ENCODE measurements around the gene AFAP1L2. TPM values are rescaled to one million over a fixed set of nuclear protein-coding genes. Genes with fewer than 3 reads are reported as not detected.
"Not testable (repeated sequence)": the region's sequence is repeated elsewhere in the genome, so short reads cannot be mapped to it uniquely, and the experiment has no call there.

The AFAP1L2 gene
- total and polyA plus RNA-seq, 2 experiments from 2014 or later, result 0.75 to 3.8 TPM

GRCh38 chr10:114337510-114338462, 66.5 kb downstream of the AFAP1L2 start:
- no peak overlapping the region for H3K27ac ChIP-seq
- no peak for DNase-seq (ENCODE audit: low read depth in 1 of 2, low spot score in 1 of 2)
- TF ChIP-seq CTCF (IDR thresholded peaks at IDR 0.05; ENCODE audit: low read depth, low read length), result no peak
- peaks cover 2% of the 10 kb centered on the region for H3K27me3 ChIP-seq
- no peaks in the 10 kb centered on the region for H3K36me3 ChIP-seq
- H3K4me3 ChIP-seq, result no peak overlapping the region
- H3K4me1 ChIP-seq (ENCODE audit: low read depth), result no peaks in the 10 kb centered on the region
- H3K9me3 ChIP-seq (ENCODE audit: low read depth), result no peaks in the 10 kb centered on the region

- no peak for TF ChIP-seq CTCF (IDR thresholded peaks at IDR 0.05; ENCODE audit: low read depth, low read length)
- Histone ChIP-seq H3K9me3 (ENCODE audit: low read depth) (no peaks in the 10 kb centered on the region), H3K27ac (no peak overlapping the region), H3K4me3 (no peak overlapping the region), H3K36me3 (no peaks in the 10 kb centered on the region), H3K4me1 (ENCODE audit: low read depth) (no peaks in the 10 kb centered on the region), H3K27me3 (no peaks in the 10 kb centered on the region)
- DNase-seq (ENCODE audit: low read depth in 1 of 2, low spot score in 1 of 2), result no peak
Observed at GRCh38 chr10:114336823-114337509, 67.3 kb downstream of the AFAP1L2 start.

GRCh38 chr10:114335614-114336013, 68.7 kb downstream of the AFAP1L2 start:
- Histone ChIP-seq H3K4me3 (no peak overlapping the region), H3K4me1 (ENCODE audit: low read depth) (no peaks in the 10 kb centered on the region), H3K27ac (no peak overlapping the region), H3K9me3 (ENCODE audit: low read depth) (no peaks in the 10 kb centered on the region), H3K27me3 (no peaks in the 10 kb centered on the region), H3K36me3 (no peaks in the 10 kb centered on the region)
- no peak for TF ChIP-seq CTCF (IDR thresholded peaks at IDR 0.05; ENCODE audit: low read depth, low read length)
- no peak for DNase-seq (ENCODE audit: low read depth in 1 of 2, low spot score in 1 of 2)

- peak in 1 of 2 donors; percentile 47 for DNase-seq (ENCODE audit: low read depth in 1 of 2, low spot score in 1 of 2)
- Histone ChIP-seq H3K27ac (no peak overlapping the region), H3K4me3 (no peak overlapping the region), H3K4me1 (ENCODE audit: low read depth) (no peaks in the 10 kb centered on the region), H3K9me3 (ENCODE audit: low read depth) (no peaks in the 10 kb centered on the region), H3K36me3 (no peaks in the 10 kb centered on the region), H3K27me3 (no peaks in the 10 kb centered on the region)
- TF ChIP-seq CTCF (IDR thresholded peaks at IDR 0.05; ENCODE audit: low read depth, low read length), result no peak
Observed at GRCh38 chr10:114334301-114334700, 70.0 kb downstream of the AFAP1L2 start.

GRCh38 chr10:114333441-114333840, 70.9 kb downstream of the AFAP1L2 start:
- H3K36me3 ChIP-seq; H3K27ac ChIP-seq; H3K4me1 ChIP-seq (ENCODE audit: low read depth); DNase-seq (ENCODE audit: low read depth in 1 of 2, low spot score in 1 of 2); H3K4me3 ChIP-seq; H3K27me3 ChIP-seq; H3K9me3 ChIP-seq (ENCODE audit: low read depth): not testable (repeated sequence)

Data from cardiac muscle cell (in vitro differentiated cells and primary cell).